Measurements from ENCODE around the gene GATC. TPM values are rescaled to one million over a fixed set of nuclear protein-coding genes. Genes with fewer than 3 reads are reported as not detected.

The GATC gene
- total and polyA plus RNA-seq, 2 experiments from 2014 or later: 15.9 to 18.3 TPM

- H3K27ac ChIP-seq: peak within 1 kb of the TSS; percentile 79
- H3K4me1 ChIP-seq (ENCODE audit: insufficient read depth): peaks cover 40% of the 10 kb centered on the region
- H2AFZ ChIP-seq: peak within 1 kb of the TSS; percentile 97
- H3K9ac ChIP-seq: peak within 1 kb of the TSS; percentile 89
- peaks cover 19% of the 10 kb centered on the region for H3K36me3 ChIP-seq (ENCODE audit: low read depth)
- H3K4me3 ChIP-seq: peak within 1 kb of the TSS; percentile 92
- H3F3A ChIP-seq (ENCODE audit: insufficient read depth): peaks cover 51% of the 10 kb centered on the region
- 1 to 2% methylated on average over 66 to 84 of the region's 88 CpGs for WGBS, 2 experiments (ENCODE audit: low coverage in 1 of 2, low lambda C conversion rate in 2 of 2, missing lambda C conversion rate in 2 of 2)
- H4K20me1 ChIP-seq (ENCODE audit: insufficient read depth): peaks cover 6% of the 10 kb centered on the region; the same call in 1 of the 2 replicates
- H3K4me2 ChIP-seq (ENCODE audit: unreplicated experiment): peak within 1 kb of the TSS; percentile 94
- in situ Hi-C loops (cut with MboI): no loop called here
- no peaks in the 10 kb centered on the region for H3K9me3 ChIP-seq (ENCODE audit: low read depth)
- TF ChIP-seq EZH2 (IDR thresholded peaks at IDR 0.05; ENCODE audit: insufficient read depth, poor library complexity, severe bottlenecking) (no peak), EZH2phosphoT487 (IDR thresholded peaks at IDR 0.05; ENCODE audit: insufficient read depth, low read depth) (no peak)
- H3K27me3 ChIP-seq (replicated peaks; ENCODE audit: insufficient read depth): no peaks in the 10 kb centered on the region
- H3K79me2 ChIP-seq (ENCODE audit: insufficient read depth): peaks cover 91% of the 10 kb centered on the region
- DNase-seq: peak; percentile 98
- no peaks in the 10 kb centered on the region for H3K9me2 ChIP-seq (ENCODE audit: insufficient read depth)
Observed at GRCh38 chr12:120469450-120470149, 23.4 kb downstream of the GATC start, which contains the start of gene SRSF9. Gene SRSF9, minus strand, starts transcription at chr12:120469748. Its CDS starts 139 bp downstream, at chr12:120469609.

DNA sequence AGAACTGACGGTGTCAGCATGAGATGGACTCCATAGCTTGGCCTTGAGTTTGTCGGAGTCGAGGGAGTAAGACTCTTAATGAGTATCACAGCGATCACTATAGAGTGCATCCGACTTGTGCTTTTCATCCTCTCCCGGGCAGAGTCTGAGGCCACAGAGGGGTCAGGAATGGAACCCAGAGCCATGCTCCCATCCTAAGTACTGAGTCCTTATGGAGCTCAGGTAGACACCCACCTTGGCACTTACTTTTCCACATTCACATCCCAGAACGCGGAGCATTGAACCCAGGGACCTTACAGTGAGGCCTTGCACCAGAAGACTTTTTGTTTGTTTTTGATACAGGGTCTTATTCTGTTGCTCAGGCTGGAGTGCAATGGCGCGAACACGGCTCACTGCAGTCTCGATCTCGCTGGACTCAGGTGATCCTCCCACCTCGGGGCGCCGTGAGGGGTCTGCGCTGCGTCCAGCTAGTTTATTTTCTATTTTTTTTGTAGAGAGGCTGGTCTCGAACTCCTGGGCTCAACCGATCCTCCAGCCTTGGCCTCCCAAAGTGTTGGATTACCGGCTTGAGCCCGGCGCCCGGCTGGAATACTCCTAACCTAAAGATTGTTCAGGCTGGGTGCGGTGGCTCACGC lies 24.0 kb downstream of the GATC start:
- Histone ChIP-seq H3K4me3 (peak overlapping the region; percentile 92), H3K27me3 (replicated peaks; ENCODE audit: insufficient read depth) (no peaks in the 10 kb centered on the region), H2AFZ (peak overlapping the region; percentile 97), H3K9ac (peak overlapping the region; percentile 89), H3F3A (ENCODE audit: insufficient read depth) (peaks cover 51% of the 10 kb centered on the region), H4K20me1 (ENCODE audit: insufficient read depth) (peaks cover 6% of the 10 kb centered on the region; the same call in 1 of the 2 replicates), H3K27ac (peak overlapping the region; percentile 57), H3K4me1 (ENCODE audit: insufficient read depth) (peaks cover 47% of the 10 kb centered on the region), H3K4me2 (ENCODE audit: unreplicated experiment) (peak overlapping the region; percentile 94), H3K36me3 (ENCODE audit: low read depth) (peaks cover 12% of the 10 kb centered on the region), H3K79me2 (ENCODE audit: insufficient read depth) (peaks cover 88% of the 10 kb centered on the region), H3K9me2 (ENCODE audit: insufficient read depth) (no peaks in the 10 kb centered on the region), H3K9me3 (ENCODE audit: low read depth) (no peaks in the 10 kb centered on the region)
- DNase-seq: peak; percentile 56
- TF ChIP-seq EZH2phosphoT487 (IDR thresholded peaks at IDR 0.05; ENCODE audit: insufficient read depth, low read depth) (no peak), EZH2 (IDR thresholded peaks at IDR 0.05; ENCODE audit: insufficient read depth, poor library complexity, severe bottlenecking) (no peak)
- in situ Hi-C loops (cut with MboI): no loop called here
- 52 to 54% methylated on average over 25 to 26 of the region's 26 CpGs for WGBS, 2 experiments (ENCODE audit: low coverage in 1 of 2, low lambda C conversion rate in 2 of 2, missing lambda C conversion rate in 2 of 2)

- Histone ChIP-seq H3K4me2 (ENCODE audit: unreplicated experiment) (peak overlapping the region; percentile 20), H3K9me2 (ENCODE audit: insufficient read depth) (no peaks in the 10 kb centered on the region), H3K79me2 (ENCODE audit: insufficient read depth) (peaks cover 86% of the 10 kb centered on the region), H3K27ac (peak overlapping the region; percentile 23; the same call in 1 of the 2 replicates), H3K36me3 (ENCODE audit: low read depth) (no peaks in the 10 kb centered on the region), H3K9me3 (ENCODE audit: low read depth) (no peaks in the 10 kb centered on the region), H3K4me1 (ENCODE audit: insufficient read depth) (peaks cover 37% of the 10 kb centered on the region), H3K4me3 (no peak overlapping the region), H4K20me1 (ENCODE audit: insufficient read depth) (no peaks in the 10 kb centered on the region), H3K9ac (no peak overlapping the region), H3F3A (ENCODE audit: insufficient read depth) (peaks cover 43% of the 10 kb centered on the region), H2AFZ (no peak overlapping the region), H3K27me3 (replicated peaks; ENCODE audit: insufficient read depth) (no peaks in the 10 kb centered on the region)
- in situ Hi-C loops (cut with MboI): no loop called here
- TF ChIP-seq EZH2phosphoT487 (IDR thresholded peaks at IDR 0.05; ENCODE audit: insufficient read depth, low read depth) (no peak), EZH2 (IDR thresholded peaks at IDR 0.05; ENCODE audit: insufficient read depth, poor library complexity, severe bottlenecking) (no peak)
- peak; percentile 64 for DNase-seq
Observed at GRCh38 chr12:120472521-120472920, 26.3 kb downstream of the GATC start.

DNA sequence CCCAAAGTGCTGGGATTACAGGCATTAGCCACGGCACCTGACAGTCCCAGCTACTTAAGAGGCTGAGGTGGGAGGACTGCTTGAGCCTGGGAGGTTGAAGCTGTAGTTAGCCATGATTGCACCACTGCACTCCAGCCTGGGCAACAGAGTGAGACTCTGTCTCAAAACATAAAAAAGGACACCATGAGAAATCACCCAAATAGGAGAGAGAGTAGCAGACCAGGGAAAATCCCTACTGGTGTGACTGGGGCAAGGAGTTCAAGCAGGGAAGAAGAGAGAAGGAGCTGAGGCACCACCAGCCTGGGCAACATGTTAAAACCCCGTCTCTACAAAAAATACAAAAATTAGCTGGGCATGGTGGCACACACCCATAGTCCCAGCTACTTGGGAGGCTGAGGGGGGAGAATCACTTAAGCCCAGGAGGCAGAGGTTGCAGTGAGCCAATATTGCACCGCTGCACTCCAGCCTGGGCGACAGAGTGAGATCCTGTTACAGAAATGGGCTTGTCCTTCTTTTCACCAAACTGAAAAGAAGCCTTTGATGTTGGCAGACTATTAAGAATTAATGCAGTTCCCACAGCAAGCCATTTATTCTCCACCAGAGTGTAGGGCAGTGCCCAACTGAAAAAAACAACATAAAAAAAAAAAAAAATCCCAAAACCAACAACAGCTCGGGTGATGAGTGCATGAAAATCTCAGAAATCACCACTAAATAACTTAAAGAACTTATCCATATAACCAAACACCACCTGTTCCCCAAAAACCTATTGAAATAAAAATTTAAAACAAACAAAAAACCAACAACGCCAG lies 27.8 kb downstream of the GATC start:
- H3K9me3 ChIP-seq (ENCODE audit: low read depth): no peaks in the 10 kb centered on the region
- H3K4me2 ChIP-seq (ENCODE audit: unreplicated experiment): peak overlapping the region; percentile 72
- H3K36me3 ChIP-seq (ENCODE audit: low read depth): no peaks in the 10 kb centered on the region
- 0 out of 2 replicates have a peak overlapping the region, but pooled peaks have one; percentile 18 for H3K9ac ChIP-seq
- H2AFZ ChIP-seq: no peak overlapping the region
- no peaks in the 10 kb centered on the region for H3K27me3 ChIP-seq (replicated peaks; ENCODE audit: insufficient read depth)
- H3K79me2 ChIP-seq (ENCODE audit: insufficient read depth): peaks cover 71% of the 10 kb centered on the region
- H3K27ac ChIP-seq: peak overlapping the region; percentile 47
- WGBS, 2 experiments (ENCODE audit: low coverage in 1 of 2, low lambda C conversion rate in 2 of 2, missing lambda C conversion rate in 2 of 2): 31 to 36% methylated on average over 6 of the region's 6 CpGs
- no peaks in the 10 kb centered on the region for H4K20me1 ChIP-seq (ENCODE audit: insufficient read depth)
- no peak for TF ChIP-seq EZH2phosphoT487 (IDR thresholded peaks at IDR 0.05; ENCODE audit: insufficient read depth, low read depth)
- TF ChIP-seq EZH2 (IDR thresholded peaks at IDR 0.05; ENCODE audit: insufficient read depth, poor library complexity, severe bottlenecking): no peak
- DNase-seq: peak; percentile 13
- in situ Hi-C loops (cut with MboI): no loop called here
- peaks cover 33% of the 10 kb centered on the region for H3F3A ChIP-seq (ENCODE audit: insufficient read depth)
- H3K9me2 ChIP-seq (ENCODE audit: insufficient read depth): no peaks in the 10 kb centered on the region
- H3K4me3 ChIP-seq: peak overlapping the region; percentile 32
- H3K4me1 ChIP-seq (ENCODE audit: insufficient read depth): peaks cover 37% of the 10 kb centered on the region
